NCI-H2081 treated with DMSO at 0.1 percent for 48 hours (cell line): ENCODE results near the gene VLDLR.

Experiments used
- DNase-seq: peaks from one replicate; lab custom pipeline; 2025; lab: John Stamatoyannopoulos, UW

Gene VLDLR

GRCh38 chr9:2620919-2621721, 467 bp upstream of the VLDLR start:
- peak; percentile 50 for DNase-seq

GRCh38 chr9:2622461-2623287, 1.1 kb downstream of the VLDLR start:
- DNase-seq: no peak

GRCh38 chr9:2623288-2624050, 1.9 kb downstream of the VLDLR start:
- no peak for DNase-seq

- DNase-seq: no peak
Observed at GRCh38 chr9:2624051-2624682, 2.6 kb downstream of the VLDLR start.

- no peak for DNase-seq
Observed at GRCh38 chr9:2625427-2625826, 3.8 kb downstream of the VLDLR start.

- no peak for DNase-seq
Observed at GRCh38 chr9:2628919-2629318, 7.3 kb downstream of the VLDLR start.

- DNase-seq: no peak
Observed at GRCh38 chr9:2630158-2630557, 8.6 kb downstream of the VLDLR start.

- no peak for DNase-seq
Observed at GRCh38 chr9:2631263-2631662, 9.7 kb downstream of the VLDLR start.

GRCh38 chr9:2634153-2634552, 12.6 kb downstream of the VLDLR start:
- no peak for DNase-seq

- DNase-seq: no peak
Observed at GRCh38 chr9:2634818-2635217, 13.2 kb downstream of the VLDLR start.

- DNase-seq: no peak
Observed at GRCh38 chr9:2635922-2636321, 14.3 kb downstream of the VLDLR start.

GRCh38 chr9:2637390-2637789, 15.8 kb downstream of the VLDLR start:
- no peak for DNase-seq

- DNase-seq: no peak
Observed at GRCh38 chr9:2638871-2639673, 17.5 kb downstream of the VLDLR start.

GRCh38 chr9:2639786-2640185, 18.2 kb downstream of the VLDLR start:
- no peak for DNase-seq

GRCh38 chr9:2640570-2640969, 19.0 kb downstream of the VLDLR start:
- DNase-seq: no peak

- DNase-seq: no peak
Observed at GRCh38 chr9:2641033-2641432, 19.4 kb downstream of the VLDLR start.

GRCh38 chr9:2642068-2642467, 20.5 kb downstream of the VLDLR start:
- DNase-seq: no peak

GRCh38 chr9:2645569-2645968, 24.0 kb downstream of the VLDLR start:
- no peak for DNase-seq

- DNase-seq: no peak
Observed at GRCh38 chr9:2655411-2655901, 33.9 kb downstream of the VLDLR start.

- DNase-seq: no peak
Observed at GRCh38 chr9:2657427-2657826, 35.8 kb downstream of the VLDLR start.

GRCh38 chr9:2662496-2662895, 40.9 kb downstream of the VLDLR start:
- DNase-seq: no peak
